Neutrophil (primary cell): Measurements from ENCODE around the gene SMTN.

Source experiments
- H3K27ac ChIP-seq: fragments of 200-600 bp; sonication (generic); 2 replicates; pipeline ENCODE4 v1.5.1; 2016; ENCODE audit warnings: mild to moderate bottlenecking, moderate library complexity
- H3K27me3 ChIP-seq: fragments of 200-600 bp; sonication (generic); 2 replicates; pipeline ENCODE4 v1.6.0; 2016; ENCODE audit warnings: mild to moderate bottlenecking
- H3K36me3 ChIP-seq: fragments of 200-600 bp; sonication (generic); 2 replicates; pipeline ENCODE4 v1.5.1; 2017
- H3K4me1 ChIP-seq, 2 experiments: fragments of 200-600 bp in 1 of 2; sonication (generic) in 1 of 2; 1 replicate in 1 of 2; 2 replicates in 1 of 2; pipeline versions ENCODE4 v1.5.1 to v1.6.1; 2013 to 2016; ENCODE audit warnings: low read depth in 1 of 2, low read length in 1 of 2, mild to moderate bottlenecking in 1 of 2, moderate library complexity in 1 of 2; ENCODE audit not compliant: control insufficient read depth in 1 of 2, insufficient read depth in 1 of 2
- H3K4me3 ChIP-seq, 2 experiments: fragments of 200-600 bp in 1 of 2; sonication (generic) in 1 of 2; 1 replicate in 1 of 2; 2 replicates in 1 of 2; pipeline ENCODE4 v1.5.1; 2013 to 2016; ENCODE audit warnings: low read depth in 1 of 2, low read length in 1 of 2, mild to moderate bottlenecking in 1 of 2, moderate library complexity in 1 of 2
- H3K9me3 ChIP-seq: fragments of 200-600 bp; sonication (generic); 2 replicates; pipeline ENCODE4 v1.5.1; 2016
- TF ChIP-seq, protein P1 (sequence below): fragments of 200-600 bp; sonication (generic); IDR thresholded peaks from 2 replicates; pipeline ENCODE4 v1.5.1; 2016; ENCODE audit warnings: antibody characterized with exemption

The SMTN gene

DNA sequence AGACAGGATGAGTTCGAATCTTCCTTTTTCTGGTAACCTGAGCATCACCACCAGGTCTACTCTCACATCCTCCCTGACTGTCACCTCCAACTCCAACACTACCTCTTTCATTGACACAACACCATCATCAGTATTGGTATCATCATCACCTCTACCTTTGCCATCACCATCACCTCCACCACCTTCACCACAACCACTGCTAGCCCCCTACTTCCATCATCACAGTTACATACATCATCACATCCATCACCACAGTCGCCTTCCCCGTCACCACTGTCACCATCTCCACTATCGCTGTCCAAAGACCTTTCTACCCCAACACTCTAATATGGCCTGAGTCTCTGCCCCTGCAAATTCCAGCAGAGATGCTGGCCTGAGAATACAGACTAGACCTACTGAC is 40.3 kb downstream of the SMTN start:
- H3K4me1 ChIP-seq: no peaks in the 10 kb centered on the region
- no peak overlapping the region for H3K4me3 ChIP-seq
- TF ChIP-seq, protein P1, sequence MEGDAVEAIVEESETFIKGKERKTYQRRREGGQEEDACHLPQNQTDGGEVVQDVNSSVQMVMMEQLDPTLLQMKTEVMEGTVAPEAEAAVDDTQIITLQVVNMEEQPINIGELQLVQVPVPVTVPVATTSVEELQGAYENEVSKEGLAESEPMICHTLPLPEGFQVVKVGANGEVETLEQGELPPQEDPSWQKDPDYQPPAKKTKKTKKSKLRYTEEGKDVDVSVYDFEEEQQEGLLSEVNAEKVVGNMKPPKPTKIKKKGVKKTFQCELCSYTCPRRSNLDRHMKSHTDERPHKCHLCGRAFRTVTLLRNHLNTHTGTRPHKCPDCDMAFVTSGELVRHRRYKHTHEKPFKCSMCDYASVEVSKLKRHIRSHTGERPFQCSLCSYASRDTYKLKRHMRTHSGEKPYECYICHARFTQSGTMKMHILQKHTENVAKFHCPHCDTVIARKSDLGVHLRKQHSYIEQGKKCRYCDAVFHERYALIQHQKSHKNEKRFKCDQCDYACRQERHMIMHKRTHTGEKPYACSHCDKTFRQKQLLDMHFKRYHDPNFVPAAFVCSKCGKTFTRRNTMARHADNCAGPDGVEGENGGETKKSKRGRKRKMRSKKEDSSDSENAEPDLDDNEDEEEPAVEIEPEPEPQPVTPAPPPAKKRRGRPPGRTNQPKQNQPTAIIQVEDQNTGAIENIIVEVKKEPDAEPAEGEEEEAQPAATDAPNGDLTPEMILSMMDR: no peak
- no peak overlapping the region for H3K27ac ChIP-seq
- H3K9me3 ChIP-seq: no peaks in the 10 kb centered on the region
- H3K27me3 ChIP-seq: no peaks in the 10 kb centered on the region
- H3K36me3 ChIP-seq: no peaks in the 10 kb centered on the region

DNA sequence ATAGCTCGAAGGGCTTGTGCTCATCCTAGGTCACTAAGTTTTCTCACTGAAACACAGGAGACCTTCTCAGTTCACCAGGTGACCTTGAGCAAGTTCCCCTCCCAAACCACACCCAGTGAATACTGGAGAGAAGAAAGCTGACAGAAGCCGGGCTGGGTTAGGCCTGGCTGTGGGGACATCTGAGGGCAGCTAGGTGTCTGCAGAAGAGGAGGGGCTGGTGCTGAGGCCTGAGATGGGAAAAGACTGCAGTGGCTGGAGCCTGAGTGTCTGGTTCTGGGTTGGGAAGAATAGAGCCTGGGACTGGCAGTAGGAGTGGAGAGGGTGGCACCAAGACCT is 41.0 kb downstream of the SMTN start:
- no peak overlapping the region for H3K27ac ChIP-seq
- H3K9me3 ChIP-seq: no peaks in the 10 kb centered on the region
- TF ChIP-seq, protein P1: no peak
- no peaks in the 10 kb centered on the region for H3K4me1 ChIP-seq
- no peaks in the 10 kb centered on the region for H3K36me3 ChIP-seq
- peaks cover 2% of the 10 kb centered on the region for H3K27me3 ChIP-seq
- H3K4me3 ChIP-seq: no peak overlapping the region

DNA sequence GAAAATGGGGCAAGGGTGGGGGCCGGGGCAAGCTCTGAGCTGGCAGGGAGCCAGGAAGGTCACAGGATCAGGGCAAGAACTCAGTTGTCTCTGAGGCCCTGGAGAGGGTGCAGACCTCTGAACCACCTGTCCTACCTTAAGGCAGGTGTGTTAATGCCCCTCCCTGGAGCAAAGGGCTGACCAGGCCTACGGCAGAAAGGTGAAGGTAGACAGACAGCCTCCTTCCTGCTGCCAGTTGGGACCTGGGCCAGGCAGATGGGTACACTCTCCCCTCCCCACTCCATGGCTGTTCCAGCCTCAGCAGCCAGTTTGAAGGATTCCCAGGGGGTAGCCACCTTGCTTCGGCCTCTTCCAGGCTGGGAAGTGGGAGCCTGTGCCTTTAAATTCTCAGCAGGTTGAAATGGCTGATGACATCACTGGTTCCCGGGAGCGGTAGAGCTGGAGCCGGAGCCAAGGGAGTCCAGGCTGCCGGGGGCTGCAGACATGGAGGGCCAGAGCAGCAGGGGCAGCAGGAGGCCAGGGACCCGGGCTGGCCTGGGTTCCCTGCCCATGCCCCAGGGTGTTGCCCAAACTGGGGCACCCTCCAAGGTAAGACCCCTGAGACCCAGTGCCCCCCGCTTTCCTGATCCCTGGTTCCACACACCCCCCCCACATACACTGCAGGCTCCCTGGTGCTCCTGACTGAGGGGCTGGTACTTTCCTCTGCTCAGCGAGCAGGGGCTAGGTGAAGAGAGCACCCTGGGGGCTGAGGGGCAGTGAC is 41.6 kb downstream of the SMTN start, which contains the start of gene INPP5J:
Gene INPP5J, plus strand, starts transcription at position 435 of the 760 bp plus-strand sequence. Its CDS starts 49 bp downstream, at position 484.
- H3K27ac ChIP-seq: no peak within 1 kb of the TSS
- no peaks in the 10 kb centered on the region for H3K36me3 ChIP-seq
- H3K27me3 ChIP-seq: peaks cover 6% of the 10 kb centered on the region
- no peak within 1 kb of the TSS for H3K4me3 ChIP-seq
- TF ChIP-seq, protein P1: no peak
- H3K9me3 ChIP-seq: no peaks in the 10 kb centered on the region
- H3K4me1 ChIP-seq: no peaks in the 10 kb centered on the region

DNA sequence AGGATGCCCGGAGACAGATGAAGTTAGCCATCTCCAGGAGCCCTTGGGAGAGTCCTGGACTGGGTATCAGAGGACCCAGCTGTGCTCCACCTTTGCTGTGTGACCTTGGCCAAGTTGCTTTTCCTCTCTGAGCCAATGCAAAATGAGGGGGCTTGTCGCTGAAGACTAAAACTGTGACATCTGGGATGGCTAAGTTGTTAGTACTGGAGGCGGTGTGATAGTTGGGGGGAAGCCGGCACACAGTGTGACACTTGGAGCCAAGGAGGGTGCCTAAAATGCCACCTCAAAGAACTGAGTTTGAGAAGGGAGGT is 42.1 kb downstream of the SMTN start:
- Histone ChIP-seq H3K4me3 (no peak overlapping the region), H3K27me3 (peaks cover 6% of the 10 kb centered on the region), H3K27ac (no peak overlapping the region), H3K4me1 (no peaks in the 10 kb centered on the region), H3K9me3 (no peaks in the 10 kb centered on the region), H3K36me3 (no peaks in the 10 kb centered on the region)
- TF ChIP-seq, protein P1: no peak

DNA sequence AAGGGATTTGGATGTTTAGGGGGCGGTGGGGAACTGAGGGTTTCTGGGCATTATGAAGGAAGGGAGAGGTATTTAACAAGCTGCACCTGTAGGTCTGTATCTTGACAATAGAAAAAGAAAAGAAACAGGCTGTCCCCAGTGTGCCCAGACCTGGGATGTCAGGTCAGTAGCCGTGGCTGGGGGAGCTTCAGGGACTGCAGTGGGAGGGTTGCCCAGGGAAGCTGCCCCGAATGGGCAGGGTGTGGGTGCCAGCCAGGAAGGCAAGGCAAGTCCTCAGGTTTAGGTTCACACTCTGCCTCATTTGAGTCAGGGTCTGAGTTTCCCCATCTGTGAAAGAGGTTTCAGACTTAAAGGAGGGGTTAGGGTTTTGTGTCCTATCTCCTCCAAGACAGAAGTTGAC is 43.2 kb downstream of the SMTN start:
- TF ChIP-seq, protein P1: no peak

More for the DNA sequence above, 43.2 kb downstream of the SMTN start:
- Histone ChIP-seq H3K27ac (no peak overlapping the region), H3K4me3 (no peak overlapping the region), H3K36me3 (no peaks in the 10 kb centered on the region), H3K4me1 (no peaks in the 10 kb centered on the region), H3K27me3 (peaks cover 6% of the 10 kb centered on the region), H3K9me3 (no peaks in the 10 kb centered on the region)
